Endothelial cell of hepatic sinusoid (primary cell): ENCODE measurements around the gene TP53TG5.

Experiments used
- in situ Hi-C: cut with HindIII; loops from 2 replicates; pipeline ENCODE4 v1.10.0; 2017; ENCODE audit warnings: low sequenced_read_pairs

TP53TG5 gene

DNA sequence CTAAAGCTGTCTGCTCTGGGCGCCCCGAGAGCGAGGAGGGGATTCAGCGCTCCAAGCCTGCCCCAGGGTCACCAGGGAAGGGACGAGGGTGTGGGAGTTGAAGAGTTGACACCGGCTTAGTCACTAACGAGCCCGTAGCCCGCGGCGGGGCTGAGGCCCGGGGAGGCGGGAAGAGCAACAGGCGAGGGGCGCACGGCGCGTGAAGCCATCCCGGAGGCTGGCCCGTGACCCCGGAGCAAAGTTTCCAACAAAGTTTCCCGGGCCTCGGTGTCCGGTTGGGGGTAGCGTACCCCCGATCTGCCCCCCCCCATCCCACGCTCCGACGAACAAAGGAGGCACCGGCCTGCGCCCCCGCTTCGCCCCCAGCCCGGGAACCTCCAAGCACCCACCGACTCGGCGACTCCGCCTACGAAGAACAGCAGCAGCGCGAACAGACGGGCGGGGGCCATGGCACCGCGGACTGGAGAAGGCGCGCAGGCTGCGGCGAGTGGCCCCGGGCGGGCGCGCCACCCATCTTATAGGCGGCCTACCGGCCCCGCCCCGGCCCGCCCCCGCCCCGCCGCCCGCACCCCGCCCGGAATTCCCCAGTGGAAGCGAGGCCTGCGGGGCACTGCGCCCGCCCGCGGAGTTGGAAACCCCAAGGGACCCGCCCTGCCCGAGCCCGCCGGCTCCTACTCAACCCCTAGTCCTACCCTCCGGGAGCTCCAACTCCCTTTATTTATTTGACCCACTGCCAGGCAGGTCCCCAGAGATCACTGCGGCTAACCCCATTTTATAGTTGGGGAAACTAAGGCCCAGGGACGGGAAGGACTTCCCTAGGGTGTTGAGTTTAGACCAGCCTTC is 30.0 kb downstream of the TP53TG5 start, which contains the start of gene SDC4:
SDC4 (minus strand) TSS at position 489 of the 843 bp plus-strand sequence; CDS start at position 449, 40 bp downstream.
- in situ Hi-C loops: no loop called here

DNA sequence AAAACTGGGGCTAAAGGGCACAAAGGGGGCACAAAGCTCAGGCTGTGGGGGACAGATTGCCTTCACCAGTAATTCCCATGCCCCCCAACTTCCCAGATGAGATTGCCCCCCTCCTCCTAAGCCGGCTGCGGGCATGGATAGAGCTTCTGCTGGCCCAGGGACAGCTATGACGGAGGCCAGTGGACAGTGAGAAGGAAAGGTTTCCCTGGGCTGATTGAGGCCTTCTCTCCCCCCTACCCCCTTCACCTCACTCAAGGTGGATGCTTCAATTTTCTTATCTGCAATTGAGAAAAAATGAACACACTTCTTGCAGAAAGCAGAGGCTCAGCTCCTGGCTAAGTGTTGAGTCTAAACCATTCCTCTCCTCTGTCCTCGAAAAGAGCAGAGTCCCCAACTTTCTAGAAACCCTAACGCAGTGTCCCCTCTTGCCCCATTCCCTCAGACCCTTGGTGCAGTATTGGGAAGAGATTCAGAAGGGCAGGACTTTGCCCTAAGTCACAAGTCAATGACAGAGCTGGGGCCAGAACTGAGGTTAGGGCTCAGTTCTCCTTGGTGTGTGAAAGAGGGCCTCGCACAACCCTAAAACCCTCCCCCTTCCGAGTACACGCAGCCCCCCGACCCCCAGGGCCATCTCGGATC is 30.7 kb downstream of the TP53TG5 start:
- in situ Hi-C loops: no loop called here

DNA sequence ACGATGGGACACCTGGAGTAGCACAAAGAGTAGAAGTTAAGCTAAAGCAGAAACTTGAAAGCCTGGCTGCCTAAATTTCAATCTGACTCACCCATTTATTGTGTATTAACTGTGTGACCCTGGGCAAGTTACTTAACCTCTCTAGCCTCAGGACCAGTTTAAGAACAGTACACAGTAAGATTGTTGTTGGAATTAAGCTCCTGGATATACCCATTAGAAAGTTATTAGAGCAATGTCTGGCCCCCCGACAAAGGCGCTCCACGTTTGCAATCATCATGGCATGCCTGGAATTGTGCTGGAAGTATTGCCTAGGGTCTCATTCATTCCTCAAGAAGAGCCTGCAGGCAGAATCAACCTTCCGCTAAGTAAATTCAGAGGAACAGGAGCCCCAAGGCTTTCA is 31.3 kb downstream of the TP53TG5 start:
- in situ Hi-C loops: no loop called here

DNA sequence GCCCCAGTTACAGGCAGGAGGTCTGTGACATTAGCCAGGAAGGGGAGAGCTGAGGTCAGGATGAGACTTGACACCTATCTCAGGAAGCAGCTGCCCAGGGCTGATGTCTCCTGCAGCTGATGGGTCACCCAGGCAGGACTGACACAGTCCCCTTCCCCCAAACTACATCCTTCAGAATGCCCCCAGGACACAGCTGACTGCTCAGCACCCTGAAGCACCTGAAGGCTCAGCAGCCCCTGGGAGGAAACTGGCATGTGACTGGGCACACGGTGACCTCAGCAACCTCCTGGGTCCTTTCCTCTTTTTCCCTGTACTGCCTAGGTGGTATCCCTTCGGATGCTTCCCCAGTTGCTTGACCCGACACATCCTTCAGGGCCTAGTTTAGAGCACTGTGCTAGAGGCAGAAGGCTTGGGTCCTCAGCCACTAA is 31.8 kb downstream of the TP53TG5 start:
- in situ Hi-C loops: no loop called here

DNA sequence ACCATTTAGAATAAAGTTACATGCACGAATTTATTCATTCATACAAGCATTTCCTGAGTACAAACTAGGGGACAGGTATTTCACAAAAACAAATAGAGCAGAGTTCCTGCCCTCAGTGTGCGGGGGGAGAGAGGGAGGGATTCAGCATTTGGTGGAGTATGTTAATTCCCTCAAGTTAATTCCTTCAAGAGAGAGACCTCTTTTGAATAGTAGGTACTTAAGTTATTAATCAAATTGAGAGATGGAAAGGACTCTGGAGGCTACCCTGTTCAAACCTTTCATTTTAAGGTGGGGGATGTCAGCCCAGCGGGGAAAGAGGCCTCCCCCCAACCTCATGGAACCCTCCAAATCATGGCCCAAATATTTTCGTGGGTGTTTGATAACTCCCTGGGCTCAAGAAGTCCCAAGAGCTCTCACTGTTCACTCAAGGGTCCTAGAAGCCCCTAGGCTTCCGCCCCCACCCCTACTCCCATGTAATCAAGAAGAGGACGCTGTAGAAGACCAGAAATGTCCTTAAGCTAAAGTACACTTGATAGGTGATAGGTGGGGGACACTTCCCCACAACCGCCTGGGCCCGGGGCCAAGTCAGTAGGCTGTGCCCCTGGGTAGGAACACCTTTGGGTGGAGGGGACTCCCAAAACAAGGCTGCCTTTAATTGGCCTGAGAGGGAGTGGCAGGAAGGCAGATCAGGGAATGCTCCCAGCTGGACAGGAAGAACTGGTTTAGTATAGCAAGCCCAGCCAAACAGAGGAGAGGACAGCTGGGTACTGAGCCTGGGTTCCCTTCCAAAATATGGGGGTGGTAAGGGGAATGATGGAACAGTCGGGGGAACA is 32.8 kb downstream of the TP53TG5 start:
- in situ Hi-C loops: no loop called here

DNA sequence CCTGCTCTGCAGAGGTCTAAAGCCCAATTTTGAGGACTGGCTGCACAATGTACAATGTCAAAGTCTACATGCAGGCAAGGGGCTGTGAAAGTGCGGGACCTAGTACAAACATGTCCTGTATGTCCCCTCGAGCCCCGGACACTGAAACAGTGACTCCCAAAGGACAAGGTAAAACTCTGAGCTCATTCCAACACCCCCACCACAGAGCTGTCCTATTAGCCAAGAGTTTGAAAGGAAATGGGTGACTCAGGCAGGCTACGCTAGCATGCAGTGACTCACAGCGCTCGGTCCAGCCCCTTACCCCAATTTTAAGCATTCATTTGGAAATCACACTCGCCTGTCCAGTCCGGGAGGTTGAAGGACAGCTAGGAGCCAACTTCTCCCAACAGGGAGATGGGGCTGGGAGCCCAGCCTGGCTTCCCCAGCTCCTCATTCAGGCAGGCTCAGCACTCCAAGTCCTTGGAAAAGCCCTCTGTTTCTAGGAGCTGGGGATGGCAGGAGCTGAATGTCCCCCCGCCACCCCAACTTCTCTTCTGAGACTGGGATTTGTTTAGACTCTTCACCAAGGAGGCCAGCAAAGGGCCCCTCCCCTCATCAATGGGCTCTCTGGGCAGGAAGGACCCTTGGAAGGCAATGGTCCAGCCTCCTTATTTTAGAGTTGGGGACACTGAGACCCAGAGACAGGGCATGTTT is 33.8 kb downstream of the TP53TG5 start:
- in situ Hi-C loops: no loop called here

DNA sequence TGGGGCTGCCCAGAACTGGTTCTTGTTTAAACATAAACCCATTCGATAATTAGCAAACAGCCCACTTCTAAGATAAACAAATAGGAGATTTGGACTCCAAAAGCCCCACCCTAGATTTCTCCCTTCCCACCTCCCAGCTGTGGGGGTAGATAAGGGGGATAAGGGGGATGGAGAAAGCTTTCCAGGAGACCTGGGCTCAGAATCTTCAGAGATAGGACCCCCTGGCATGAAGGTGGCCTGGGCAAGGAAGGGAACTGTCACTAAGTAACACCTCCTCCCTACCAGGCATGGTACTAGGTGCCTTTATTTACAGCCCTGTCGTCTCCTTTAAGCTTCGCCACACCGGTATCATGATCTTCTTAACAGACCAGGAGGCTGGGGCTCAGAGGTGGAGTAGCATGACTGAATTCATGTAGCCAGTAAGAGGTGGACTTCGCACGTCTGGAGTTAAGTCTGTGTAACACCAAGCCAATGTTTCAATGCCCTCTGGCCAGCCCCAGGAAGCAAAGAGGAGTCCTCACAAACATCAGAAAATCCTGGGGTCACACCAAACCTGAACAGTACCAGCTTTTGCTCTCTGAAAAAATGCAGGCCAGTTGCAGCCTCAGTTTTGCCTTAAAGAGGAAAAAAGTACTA is 34.5 kb downstream of the TP53TG5 start:
- in situ Hi-C loops: no loop called here

DNA sequence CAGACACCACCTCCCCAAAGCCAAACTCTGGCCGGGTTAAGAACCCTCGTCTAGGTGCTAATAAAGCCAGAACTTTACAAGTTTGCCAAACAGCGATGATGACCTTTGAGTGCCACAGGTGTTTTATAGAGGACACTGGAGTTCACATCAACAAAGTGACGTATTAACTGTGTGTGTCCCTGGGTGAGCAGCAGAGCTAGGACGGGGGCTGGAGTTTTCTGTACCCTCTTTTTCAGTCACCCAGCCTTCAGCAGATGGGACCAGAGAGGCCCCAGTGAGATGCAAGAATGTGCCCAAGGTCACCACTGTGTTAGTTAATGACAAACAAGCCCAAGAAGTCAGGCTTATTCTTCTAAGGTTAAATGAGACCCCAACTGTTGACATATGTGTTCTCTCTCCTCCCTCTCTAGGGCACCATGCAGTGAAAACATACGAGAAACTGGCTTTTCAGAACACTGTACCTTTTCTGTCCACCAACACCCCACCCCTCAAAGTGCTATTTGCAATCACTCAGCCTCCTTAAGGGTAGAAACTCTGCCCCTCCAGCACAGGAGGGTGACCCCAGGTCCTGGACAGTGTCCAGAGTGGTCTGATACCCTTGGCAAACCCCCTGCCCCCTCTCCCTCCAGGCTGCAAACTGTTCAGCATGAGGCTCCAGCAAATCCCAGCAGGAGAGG is 35.1 kb downstream of the TP53TG5 start:
- in situ Hi-C loops: no loop called here

DNA sequence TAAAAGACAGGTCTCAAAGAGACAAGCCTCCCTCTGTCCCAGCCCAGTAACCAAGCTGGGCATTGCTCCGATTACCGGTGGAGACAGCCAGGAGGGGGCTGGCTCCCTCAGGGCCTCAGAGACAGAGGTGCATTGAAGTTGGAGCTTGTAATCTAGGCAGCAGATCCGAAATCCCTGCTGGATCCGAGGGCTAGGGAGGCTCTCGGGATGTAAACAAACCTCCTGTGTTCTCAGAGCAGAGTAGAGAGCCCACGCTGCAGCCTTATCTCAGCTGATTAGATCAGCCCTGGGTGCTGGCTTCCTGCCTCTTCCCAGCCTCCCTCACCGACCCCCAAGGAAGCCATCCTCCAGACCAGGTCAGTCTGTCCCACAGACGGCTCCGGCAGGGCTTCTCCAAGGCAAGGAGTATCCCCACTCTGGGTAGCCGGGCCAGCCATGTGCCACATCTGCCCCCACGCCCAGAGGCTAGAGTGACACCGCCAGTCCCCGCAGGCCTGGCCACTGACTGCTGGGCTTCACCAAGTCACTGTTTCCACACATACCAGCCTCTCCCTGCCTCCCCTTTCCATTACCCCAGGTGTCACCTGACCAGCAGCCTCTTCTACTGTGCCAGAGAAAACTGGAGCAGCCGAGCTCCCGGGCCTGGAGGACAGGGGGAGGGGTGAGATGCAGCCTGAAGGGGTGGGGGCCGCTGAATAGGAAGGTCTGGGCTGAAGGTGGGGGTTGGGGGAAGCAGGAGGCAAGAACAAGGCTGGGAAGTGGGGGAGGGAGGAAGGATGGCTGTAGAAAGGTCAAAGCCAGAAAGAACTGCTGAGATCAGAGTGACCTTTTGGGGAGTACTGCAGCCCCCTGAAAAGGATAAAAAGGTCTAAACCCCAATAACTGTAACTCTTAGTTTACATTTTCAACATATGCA is 35.9 kb downstream of the TP53TG5 start:
- in situ Hi-C loops: no loop called here

DNA sequence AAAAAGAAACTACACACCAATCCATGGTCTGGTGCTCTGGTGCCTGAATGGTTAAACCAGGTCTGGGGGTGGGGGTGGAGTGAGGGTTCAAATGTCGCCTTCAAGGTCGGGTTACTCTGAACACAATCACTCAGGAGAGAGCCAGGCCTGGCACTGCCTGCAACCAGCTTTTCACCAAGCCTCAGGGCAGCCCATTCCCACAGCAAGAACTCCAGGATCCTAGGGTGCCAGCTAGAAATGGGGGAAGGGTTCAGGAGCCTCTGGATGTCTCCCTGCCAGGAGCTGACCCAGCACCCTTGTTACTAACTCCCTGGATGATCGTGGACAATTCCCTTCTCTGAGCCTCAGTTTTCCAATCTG is 36.6 kb downstream of the TP53TG5 start:
- in situ Hi-C loops: no loop called here

DNA sequence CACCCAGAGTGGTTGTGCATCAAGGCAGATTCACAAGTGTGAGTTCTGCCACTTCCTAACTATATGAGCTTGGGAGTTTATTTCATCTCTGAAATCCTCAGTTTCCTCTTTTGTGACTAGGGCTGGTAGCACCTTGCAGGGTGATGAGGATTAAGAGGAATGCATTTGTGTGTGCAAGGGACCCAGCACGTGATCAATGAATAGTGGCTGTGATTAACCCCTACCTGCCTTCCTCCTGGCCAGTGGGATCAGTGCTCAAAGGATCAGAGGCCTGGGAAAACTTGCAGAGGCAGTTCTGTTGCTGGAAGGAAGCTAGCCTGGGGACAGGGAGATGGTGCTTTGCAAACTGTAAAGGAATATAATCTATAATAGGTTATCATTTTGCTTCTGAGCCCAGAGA is 37.2 kb downstream of the TP53TG5 start:
- in situ Hi-C loops: no loop called here

DNA sequence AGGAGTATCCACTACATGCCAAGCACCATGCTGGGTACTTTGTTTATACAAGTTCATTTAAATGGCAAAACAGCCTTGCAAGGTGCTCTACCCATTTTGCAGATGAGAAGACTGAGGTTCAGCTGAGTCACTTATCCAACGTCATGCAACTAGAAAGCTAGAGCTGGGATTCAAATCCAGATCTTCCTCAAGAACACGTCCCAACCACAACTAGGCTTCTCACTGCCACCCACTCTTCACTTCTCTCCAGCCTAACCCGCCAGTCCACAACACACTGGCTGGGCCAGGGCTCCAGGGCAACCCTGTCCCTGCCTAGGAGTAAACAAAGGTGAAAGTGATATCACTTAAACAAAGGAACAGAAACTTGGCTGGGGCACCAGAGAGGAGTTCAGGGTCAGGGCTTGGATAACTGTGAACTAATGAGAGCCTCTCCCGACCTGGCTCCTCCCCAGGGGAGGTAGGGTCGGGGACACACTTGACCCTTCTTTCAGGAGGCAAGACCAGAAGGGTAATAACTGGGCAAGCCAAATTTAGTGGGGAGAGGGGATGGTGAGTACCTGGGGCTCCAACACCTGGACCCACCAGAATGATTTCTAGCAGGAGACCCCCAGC is 37.8 kb downstream of the TP53TG5 start:
- in situ Hi-C loops: no loop called here

DNA sequence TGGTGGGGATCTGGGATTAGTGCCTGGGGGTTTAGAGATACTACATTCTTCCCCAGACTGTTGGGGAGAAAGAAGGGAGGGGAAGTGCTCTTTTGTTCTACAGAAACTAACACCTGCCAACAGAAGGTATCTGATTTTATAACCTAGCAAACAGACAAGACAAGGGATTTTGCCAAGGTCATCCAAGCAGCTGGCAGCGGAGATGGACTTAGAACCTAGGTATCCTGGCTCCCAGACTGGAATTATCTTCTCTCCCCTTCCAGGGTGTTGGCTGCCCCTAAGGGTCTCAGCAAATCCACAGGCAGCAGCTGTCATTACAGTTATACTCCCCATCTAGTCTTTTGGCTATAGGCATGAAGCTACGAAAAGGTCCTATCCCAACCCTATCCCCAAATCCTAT is 38.3 kb downstream of the TP53TG5 start:
- in situ Hi-C loops: no loop called here

DNA sequence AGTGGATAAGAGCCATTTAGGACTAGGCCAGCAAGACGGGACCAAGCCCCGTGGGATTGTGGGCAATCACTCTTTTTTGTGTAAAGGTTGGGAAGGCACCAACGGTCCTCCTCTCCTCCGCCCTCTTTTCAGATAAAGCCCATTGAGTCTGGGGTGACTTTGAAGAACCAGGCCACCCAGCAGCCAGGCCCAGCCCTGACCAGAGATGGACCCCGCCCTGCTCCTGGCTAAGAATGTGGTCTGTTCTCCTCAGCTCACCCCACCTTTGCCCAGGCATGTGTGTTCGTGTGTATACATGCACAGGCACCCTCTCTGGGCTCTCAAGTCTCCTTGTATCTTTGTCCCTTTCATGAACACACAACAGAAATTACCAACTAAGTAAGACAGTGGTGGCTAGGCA is 39.0 kb downstream of the TP53TG5 start:
- in situ Hi-C loops: no loop called here

DNA sequence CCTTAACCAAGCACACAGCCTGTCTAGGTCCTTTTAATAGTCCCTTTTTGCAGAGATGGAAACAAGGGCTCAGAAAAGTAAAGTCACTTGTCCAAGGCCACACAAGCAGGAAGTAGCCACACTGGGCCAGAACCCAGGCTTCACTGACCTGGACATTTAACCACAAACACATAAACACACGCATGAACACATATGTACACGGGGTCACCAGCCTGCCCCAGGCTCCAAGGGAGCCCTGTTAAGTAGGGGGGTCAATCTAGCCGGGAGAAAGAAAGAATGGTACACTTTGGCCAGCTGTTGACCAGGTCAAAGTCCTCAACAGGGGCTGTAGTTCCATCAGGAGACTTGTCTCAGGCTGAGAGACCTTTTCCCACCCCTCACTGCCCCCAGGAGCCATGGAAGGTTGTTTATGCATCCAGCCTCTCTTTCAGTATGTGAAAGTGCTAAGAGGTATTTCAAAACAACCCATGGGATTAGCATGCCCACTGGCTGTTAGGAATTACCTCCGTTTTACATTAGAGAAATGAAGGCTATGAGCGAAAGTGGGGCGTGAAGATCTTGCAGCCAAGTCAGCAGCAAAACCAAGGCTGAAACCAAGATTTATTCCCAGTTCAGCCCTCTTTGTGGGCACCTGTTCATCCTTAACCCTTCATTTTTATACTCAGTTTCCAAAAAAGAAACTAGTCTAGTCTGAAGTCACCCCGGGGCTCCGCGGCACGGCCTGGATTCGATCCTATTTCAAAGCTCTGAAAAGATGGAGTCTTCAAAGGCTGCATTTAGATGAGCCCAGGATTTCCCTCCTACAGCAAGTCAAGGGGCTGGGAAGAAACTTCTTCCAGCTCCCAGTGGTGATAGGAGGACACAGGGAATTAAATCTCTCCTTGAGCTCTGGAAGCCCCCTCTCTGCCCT is 39.7 kb downstream of the TP53TG5 start:
- in situ Hi-C loops: no loop called here

DNA sequence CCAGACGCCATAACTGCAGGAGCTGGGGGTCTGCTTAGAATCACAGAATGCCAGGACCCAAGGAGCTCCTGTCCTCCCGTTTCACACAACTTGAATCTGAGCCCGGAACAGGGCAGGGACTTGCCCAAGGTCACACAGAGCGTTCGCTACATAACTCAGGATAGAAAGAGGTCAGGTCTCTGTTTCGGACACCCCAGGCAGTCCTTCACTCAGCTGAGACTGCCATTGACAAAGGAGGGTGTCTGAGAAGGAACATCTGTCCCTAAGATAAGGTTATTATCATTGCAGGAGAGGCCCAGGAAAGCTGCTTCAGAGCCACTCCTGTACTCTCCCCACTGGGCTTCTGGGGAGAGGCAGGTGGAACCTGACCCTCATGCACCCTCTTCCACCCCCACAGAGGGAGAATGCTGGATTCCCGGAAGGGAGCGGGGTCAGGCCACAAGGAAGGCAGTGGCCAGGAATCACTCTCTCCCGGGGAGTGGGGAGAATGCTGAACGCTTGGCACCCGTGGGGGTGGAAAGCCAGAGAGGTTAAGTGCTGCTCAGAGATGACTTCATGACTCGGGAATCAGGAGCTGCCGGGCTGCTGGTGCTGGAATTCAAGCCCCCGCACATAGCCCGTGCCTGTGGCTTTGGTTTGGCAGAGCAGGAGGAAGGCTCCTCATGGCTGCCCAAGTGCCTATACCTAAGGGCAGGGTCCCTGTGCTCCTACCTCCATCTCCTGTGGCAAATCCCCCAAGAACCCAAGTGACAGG is 40.6 kb downstream of the TP53TG5 start:
- in situ Hi-C loops: no loop called here
